CD4-positive, alpha-beta T cell treated with Interleukin-1 beta for 1 hour (primary cell): ENCODE measurements around the gene SLC16A1.
"Not testable (repeated sequence)": the region's sequence is repeated elsewhere in the genome, so short reads cannot be mapped to it uniquely, and the experiment has no call there.

Experiments
- DNase-seq, 2 donors: peaks; one replicate each; pipeline ENCODE4 v3.0.0-alpha.2; 2020 to 2022

SLC16A1 gene

DNA sequence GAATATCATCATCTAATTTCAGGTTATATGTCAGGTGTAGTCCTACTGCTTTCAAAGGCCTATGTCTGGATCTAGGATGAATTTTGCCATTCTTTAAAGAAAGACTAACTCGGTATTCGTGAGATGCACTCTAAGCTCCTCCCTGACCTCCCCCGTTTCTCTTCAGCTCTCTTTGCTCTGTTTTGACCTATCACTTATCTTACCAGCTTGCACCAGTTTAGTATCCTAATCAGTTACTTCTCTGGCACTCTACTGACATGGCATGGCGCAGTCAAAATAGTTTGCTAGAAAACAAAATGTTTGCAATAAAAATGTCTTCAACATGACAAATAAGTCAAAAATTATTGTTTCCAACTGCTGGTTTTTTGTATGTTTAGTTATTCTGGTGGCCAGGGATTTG lies 8.4 kb upstream of the SLC16A1 start:
- DNase-seq: no peak

- DNase-seq: no peak
These were observed 5.1 kb upstream of the SLC16A1 start for GRCh38 chr1:112961072-112961471.

DNA sequence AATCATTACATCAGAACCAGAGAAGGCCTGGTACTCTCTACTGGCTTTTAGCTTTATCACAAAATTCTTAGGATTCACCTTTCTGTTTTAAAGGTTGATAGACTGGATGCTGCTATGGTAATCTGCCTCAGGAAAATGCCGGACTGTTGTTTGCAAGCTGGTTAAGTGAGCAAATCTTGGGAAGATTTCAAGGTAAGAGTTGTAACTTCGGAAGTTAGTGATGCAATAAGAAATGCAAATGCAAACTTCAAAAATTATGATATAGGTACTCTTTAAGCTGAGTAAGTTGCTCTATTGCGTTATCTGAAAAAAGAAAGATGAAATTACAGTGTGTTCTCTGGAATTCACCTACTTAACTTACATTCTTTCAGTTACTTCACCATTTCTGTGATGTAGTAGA lies 4.4 kb upstream of the SLC16A1 start:
- no peak for DNase-seq

DNA sequence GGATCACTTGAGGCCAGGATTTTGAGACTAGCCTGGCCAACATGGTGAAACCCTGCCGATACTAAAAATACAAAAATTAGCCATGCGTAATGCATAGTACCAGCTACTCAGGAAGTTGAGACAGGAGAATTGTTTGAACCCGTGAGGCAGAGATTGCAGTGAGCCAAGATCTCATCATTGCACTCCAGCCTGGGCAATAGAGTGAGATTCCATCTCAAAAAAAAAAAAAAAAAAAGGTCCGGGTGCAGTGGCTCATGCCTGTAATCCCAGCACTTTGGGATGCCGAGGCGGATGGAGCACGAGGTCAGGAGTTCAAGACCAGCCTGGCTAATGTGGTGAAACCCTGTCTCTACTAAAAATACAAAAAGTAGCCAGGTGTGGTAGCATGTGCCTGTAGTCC lies 2.2 kb upstream of the SLC16A1 start:
- not testable (repeated sequence) for DNase-seq

- peak; percentile 37 to 72 for DNase-seq
These were observed 1.3 kb upstream of the SLC16A1 start for GRCh38 chr1:112957133-112957812.

GRCh38 chr1:112956544-112957132 lies 642 bp upstream of the SLC16A1 start:
- peak; percentile 17 to 49 for DNase-seq

GRCh38 chr1:112954945-112955772 lies 837 bp downstream of the SLC16A1 start:
- peak; percentile 41 to 60 for DNase-seq

- DNase-seq: no peak
These were observed 1.9 kb downstream of the SLC16A1 start for GRCh38 chr1:112954017-112954650.

- DNase-seq: no peak
These were observed 5.6 kb downstream of the SLC16A1 start for GRCh38 chr1:112950426-112950825.

DNA sequence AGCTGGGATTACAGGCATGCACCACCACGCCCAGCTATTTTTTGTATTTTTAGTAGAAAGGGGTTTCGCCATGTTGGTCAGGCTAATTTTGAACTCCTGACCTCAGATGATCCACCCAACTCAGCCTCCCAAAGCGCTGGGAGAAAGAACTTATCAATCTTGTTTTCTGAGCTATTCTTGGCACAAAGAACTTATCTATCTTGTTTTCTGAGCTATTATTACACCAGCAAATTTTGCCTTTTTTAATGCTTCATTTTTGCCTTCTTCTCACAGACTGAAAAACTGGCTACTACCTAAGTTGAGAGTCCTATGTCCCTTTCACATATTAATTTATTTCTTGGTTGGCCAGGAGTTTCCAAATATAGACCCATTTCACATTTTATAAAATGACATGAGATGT lies 9.3 kb downstream of the SLC16A1 start:
- DNase-seq: no peak

GRCh38 chr1:112939810-112940209 lies 16.2 kb downstream of the SLC16A1 start:
- DNase-seq: no peak

GRCh38 chr1:112938210-112938609 lies 17.8 kb downstream of the SLC16A1 start:
- DNase-seq: no peak

DNA sequence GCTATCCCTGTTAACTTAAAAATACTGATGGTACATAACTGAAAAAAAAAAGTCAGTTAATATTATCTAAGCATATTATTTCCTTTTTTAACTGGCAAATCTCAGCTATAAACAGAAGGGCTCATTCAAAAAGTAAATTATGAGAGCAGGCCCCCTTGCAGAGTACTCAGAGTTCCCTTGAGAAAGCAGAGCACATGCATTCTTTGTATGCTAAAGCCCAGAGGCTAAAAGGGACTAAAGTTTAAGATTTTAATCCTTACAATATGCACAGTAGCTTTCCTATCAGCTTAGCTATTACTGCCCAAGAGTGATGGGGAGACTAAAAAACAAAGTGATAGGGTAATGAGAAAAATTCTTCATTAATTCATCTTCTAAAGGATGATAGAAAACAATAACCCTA lies 18.5 kb downstream of the SLC16A1 start:
- no peak for DNase-seq

GRCh38 chr1:112937070-112937469 lies 18.9 kb downstream of the SLC16A1 start:
- DNase-seq: no peak

- no peak for DNase-seq
These were observed 20.4 kb downstream of the SLC16A1 start for GRCh38 chr1:112935461-112936111.

GRCh38 chr1:112934577-112934976 lies 21.4 kb downstream of the SLC16A1 start:
- no peak for DNase-seq

DNA sequence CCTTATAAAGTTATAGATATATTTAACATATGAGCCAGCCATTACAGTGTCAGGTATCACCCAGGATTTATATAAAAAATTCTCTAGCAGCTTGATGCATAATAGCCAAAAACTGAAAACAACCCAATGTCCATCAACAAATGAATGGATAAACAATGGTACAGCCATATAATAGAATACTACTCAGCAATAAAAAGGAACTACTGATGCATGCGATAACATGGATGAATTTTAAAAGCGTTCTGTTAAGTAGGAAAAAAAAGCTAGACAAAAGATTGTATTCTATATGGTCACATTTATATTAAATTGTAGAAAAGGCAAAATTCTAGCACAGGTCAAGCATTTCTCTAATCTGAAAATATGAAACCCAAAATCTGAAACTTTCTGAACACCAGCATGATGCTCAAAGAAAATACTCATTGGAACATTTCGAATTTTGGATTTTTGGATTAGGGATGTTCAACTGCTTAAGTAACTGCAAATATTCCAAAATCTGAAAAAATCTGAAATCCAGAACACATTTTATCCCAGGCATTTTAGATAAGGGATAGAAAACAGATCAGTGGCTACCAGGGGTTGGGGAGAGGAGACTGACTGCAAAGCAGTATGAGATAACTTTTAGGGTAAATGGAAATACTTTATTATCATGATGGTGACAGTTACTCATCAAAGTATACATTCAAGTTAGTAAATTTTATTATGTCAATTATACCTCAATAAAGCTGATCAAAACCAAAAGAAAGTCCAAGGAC lies 22.0 kb downstream of the SLC16A1 start:
- DNase-seq: no peak

- DNase-seq: no peak
These were observed 26.0 kb downstream of the SLC16A1 start for GRCh38 chr1:112929979-112930378.

GRCh38 chr1:112927462-112927990 lies 28.5 kb downstream of the SLC16A1 start:
- no peak for DNase-seq

- no peak for DNase-seq
These were observed 29.1 kb downstream of the SLC16A1 start for GRCh38 chr1:112926858-112927257.

GRCh38 chr1:112925015-112925414 lies 31.0 kb downstream of the SLC16A1 start:
- no peak for DNase-seq

DNA sequence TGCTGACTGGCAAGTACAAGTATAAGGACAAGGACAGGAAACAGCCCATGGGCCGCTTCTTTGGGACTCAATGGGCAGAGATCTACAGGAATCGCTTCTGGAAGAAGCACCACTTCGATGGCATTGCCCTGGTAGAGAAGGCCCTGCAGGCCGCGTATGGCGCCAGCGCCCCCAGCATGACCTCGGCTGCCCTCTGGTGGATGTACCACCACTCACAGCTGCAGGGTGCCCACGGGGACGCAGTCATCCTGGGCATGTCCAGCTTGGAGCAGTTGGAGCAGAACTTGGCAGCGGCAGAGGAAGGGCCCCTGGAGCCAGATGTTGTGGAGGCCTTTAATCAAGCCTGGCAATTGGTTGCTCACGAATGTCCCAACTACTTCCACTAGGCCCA lies 32.0 kb downstream of the SLC16A1 start:
- no peak for DNase-seq
